Heart left ventricle (tissue), 13 donors: ENCODE measurements around the gene ADORA2B.

Experiments
- POLR2A ChIP-seq, 2 donors: fragments of 450-650 bp; IDR thresholded peaks; one replicate each; pipeline ENCODE4 v1.6.1; 2017; ENCODE audit warnings: antibody characterized with exemption in 2 of 2, mild to moderate bottlenecking in 2 of 2, moderate library complexity in 2 of 2
- TF ChIP-seq, protein P1 (sequence below), 12 donors: fragments of 200-600 bp; sonication (generic) in 4 of 12; IDR thresholded peaks; one replicate each; pipeline versions ENCODE4 v1.5.0 to v1.8.0; 2018 to 2022; ENCODE audit warnings: antibody characterized with exemption in 12 of 12, mild to moderate bottlenecking in 5 of 12
- donor health status: ischemic (EF 13 %, LVEDD 7.1; RV severe dilation, severe dysfunction).
- donor health status: DM: no; HTN: yes; CAD: no.
- donor health status: DM: no; HTN: no; CAD: no.
- donor health status: ischemic (EF 25% LVEDD 6.9; RV normal size, moderate dysfunction).
- donor health status: ischemic (EF 25% LVEDD 5.7; RV mildly dilated, moderate dysfunction).
- donor health status: ischemic (EF 35%, LVEDD 5.7; RV mildly dilated, moderate dysfunction).
- donor health status: nonischemic (EF 11% LVEDD 7.7; RV severe dilation, severe dysfunction).
- donor health status: DM: yes; HTN: yes; CAD: no.
- donor health status: PGD.
- donor health status: ischemic (EF 29% LVEDD 5.4; RV normal size, mild dysfunction).
- donor health status: nonischemic (EF 23%, LVEDD 6.1; RV moderate dilation, normal function).

GRCh38 chr17:16025202-16025601 lies 80.3 kb downstream of the ADORA2B start:
- TF ChIP-seq, protein P1, sequence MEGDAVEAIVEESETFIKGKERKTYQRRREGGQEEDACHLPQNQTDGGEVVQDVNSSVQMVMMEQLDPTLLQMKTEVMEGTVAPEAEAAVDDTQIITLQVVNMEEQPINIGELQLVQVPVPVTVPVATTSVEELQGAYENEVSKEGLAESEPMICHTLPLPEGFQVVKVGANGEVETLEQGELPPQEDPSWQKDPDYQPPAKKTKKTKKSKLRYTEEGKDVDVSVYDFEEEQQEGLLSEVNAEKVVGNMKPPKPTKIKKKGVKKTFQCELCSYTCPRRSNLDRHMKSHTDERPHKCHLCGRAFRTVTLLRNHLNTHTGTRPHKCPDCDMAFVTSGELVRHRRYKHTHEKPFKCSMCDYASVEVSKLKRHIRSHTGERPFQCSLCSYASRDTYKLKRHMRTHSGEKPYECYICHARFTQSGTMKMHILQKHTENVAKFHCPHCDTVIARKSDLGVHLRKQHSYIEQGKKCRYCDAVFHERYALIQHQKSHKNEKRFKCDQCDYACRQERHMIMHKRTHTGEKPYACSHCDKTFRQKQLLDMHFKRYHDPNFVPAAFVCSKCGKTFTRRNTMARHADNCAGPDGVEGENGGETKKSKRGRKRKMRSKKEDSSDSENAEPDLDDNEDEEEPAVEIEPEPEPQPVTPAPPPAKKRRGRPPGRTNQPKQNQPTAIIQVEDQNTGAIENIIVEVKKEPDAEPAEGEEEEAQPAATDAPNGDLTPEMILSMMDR (IDR thresholded peaks at IDR 0.05) = no peak
- TF ChIP-seq POLR2A (IDR thresholded peaks at IDR 0.05) = no peak
